HG02884 (cell line): ENCODE data around the gene ADPRM.

ENCODE experiments used
- ATAC-seq: cut with Tn5 transposase; IDR thresholded peaks from one replicate; pipeline ENCODE4 v1.9.1; 2021; ENCODE audit warnings: mild to moderate bottlenecking, moderate library complexity; ENCODE audit not compliant: unreplicated experiment

ADPRM gene

GRCh38 chr17:10738521-10739258, 41.3 kb downstream of the ADPRM start:
- no peak for ATAC-seq

DNA sequence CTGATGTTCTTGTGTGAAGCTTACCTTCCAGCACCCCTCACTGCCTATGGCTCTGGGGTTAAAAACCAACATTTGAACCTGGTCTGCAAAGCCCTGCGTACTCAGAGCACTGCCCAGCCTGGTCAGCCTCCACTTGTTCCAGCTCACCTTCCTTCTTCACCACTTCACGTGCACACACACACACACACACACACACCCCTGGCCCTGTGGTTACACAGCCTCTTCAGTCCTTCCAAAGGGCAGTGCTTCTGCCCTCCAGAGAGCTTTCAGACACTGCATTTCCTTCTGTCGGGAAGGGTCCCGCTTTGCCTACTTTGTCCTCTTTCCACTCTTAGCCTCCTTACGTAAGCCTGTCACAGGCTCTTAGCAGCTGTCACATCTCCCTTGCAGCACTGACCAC, 42.0 kb downstream of the ADPRM start:
- ATAC-seq: no peak

GRCh38 chr17:10741416-10742135, 44.2 kb downstream of the ADPRM start:
- no peak for ATAC-seq

DNA sequence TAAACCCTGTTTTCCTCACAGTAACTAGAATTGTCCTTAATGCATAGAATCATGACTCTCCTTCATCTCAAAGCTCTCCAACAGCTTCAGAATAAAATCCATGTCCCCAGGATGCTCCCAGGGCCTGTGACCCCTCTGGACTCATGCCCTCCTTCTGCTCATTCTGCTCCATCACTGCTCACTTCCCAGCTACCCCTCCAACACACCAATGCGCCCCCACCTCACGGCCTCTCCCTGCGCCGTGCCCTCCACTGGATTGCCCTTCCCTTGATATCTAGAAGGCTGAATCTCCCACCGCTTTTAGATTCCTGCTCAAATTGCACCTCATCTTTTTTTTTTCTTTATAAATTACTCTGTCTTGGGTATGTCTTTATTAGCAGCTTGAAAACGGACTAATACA, 45.0 kb downstream of the ADPRM start:
- no peak for ATAC-seq

DNA sequence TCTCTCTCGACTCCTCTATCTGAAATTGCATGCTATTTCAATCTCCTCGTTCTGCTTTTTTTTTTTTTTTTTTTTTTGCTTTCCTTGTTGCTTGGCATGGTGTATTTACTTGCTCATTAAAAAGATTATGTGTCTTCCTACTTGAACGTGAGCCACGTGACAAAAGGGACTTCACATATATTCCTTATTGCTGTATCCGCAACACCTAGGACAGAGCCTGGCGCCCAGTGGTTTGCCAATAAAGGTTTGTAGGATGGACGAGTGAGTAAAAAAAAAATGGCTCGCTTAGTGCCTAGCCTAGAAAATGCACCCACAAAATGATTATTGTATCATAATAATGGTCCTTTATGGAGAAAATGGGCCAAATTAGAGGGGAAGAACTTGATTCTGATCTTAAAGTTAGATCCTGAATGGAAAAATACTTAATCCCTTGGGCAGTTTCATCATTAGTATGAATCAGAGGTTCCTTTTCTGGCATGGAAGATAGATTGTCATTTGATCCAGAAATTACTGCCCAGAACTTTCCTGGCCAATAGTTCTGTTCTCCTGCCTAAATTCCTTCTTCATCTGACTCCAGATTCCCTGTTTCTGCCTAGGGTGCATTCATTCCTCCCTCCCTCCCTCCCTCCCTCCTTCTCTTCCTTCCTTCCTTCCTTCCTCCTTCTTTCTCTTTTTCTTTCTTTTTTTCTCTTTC, 46.1 kb downstream of the ADPRM start:
- no peak for ATAC-seq

GRCh38 chr17:10744501-10745000, 47.2 kb downstream of the ADPRM start:
- no peak for ATAC-seq

DNA sequence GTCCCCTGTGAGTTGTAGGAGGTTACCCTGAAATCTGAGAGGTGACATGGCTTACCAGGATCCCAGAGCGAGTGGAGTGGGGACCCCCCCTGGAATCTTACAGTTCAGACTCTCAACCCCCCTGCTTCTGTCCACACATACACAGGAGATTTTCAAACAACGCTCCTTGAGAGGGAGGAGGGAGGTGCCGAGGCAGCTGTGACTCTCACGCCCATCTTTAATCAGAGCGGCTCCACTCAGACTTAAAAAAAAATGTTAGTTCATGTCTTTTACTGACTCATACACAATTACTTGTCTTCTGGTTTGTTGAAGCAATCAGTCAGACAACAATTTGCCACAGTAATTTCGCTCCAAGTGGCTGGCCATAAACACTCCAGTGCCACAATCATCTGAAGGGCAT, 47.8 kb downstream of the ADPRM start:
- ATAC-seq: no peak

DNA sequence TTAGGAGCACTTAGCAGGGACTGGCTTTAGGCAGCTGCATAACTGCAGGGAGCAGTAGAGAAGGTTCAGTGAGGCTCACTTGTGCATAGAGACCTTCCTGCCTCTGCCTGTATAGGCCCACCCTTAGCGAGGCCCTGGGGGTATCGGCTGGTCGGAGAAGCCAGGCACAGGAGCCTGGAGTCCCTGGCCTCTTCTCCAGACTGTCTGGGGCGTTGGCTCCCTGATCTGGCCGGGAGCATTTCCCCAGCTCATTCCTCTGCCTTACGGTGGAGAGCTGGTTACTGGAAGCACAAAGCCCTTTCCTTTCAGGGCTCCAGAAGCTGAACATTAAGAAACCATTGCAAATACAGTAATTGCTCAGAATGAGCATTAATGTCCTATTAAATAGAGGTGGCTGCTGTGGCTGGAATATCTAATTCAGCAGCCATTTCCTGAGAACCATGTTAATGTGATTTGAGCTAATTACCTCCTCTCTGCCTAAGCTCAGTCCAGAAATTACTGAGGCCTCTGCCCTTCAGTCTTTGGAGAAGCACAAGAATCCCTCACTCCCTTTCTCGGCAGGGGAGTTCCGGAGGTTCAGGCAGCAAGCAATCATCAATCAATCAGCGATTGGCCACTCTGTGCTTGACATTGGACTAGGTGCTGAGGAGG, 51.3 kb downstream of the ADPRM start:
- no peak for ATAC-seq

GRCh38 chr17:10750210-10750609, 52.8 kb downstream of the ADPRM start:
- no peak for ATAC-seq

- no peak for ATAC-seq
Measured at GRCh38 chr17:10751563-10751962, 54.2 kb downstream of the ADPRM start.

- ATAC-seq: no peak
Measured at GRCh38 chr17:10752696-10753095, 55.3 kb downstream of the ADPRM start.

GRCh38 chr17:10754109-10754508, 56.7 kb downstream of the ADPRM start:
- no peak for ATAC-seq

DNA sequence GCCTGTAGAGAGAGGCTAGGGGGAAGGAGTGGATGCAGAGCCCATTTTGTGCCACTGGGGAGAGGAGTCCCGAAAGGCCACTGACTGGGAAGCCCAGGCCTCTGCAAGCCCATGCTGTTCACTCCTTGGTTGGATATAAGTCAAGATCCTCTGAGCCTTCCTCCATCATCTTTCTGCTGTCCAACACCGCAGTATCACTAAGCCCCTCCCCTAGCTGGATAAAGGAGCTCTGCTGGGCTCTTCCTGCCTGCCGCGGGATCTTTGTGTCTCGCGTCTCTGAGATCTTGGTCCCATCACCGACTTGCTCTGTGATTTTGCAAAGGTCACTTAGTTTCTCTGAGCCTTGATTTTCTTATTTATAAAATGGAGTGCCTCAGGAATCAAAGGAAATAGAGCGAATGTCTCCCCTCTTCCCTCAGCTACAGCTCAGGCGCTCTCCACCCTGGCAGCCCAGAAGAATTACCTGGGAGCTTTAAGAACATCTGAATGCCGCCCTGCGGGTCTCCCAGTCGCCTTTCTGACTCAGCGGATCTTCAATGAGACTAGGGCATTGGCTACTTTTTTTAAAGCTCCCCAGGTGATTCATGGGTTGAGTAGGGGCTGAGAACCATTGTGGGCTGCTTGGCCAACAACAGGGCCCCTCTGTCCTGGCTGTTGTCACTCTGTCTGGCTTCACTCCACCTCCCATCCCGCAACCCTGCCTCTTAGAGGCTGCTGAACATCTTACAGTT, 57.6 kb downstream of the ADPRM start:
- no peak for ATAC-seq

DNA sequence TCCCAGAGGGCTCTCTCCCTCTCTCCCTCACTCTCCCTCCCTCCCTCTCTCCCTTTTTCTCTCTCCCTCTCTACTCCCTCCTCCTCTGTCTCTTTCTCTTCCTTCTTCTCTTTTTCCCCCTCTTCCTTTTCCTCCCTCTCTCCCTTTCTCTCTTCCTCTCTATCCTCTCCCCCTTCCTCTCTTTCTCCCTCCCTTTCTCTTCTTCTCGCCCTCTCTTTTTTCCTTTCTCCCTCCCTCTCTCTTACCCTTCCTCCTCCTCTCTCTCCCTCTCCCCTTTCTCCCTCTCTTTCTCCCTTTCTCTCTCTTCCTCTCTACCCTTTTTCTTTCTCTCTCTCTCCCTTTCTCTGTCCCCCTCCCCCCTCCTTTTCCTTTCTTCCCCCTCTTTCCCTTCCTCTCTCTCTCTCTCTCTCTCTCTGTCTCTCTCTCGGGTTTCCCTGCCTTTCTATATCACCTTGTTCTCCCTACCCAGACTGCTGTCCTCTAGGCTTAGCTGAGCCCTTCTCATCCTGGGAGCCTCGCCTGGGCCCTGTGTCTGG, 58.3 kb downstream of the ADPRM start:
- no peak for ATAC-seq

DNA sequence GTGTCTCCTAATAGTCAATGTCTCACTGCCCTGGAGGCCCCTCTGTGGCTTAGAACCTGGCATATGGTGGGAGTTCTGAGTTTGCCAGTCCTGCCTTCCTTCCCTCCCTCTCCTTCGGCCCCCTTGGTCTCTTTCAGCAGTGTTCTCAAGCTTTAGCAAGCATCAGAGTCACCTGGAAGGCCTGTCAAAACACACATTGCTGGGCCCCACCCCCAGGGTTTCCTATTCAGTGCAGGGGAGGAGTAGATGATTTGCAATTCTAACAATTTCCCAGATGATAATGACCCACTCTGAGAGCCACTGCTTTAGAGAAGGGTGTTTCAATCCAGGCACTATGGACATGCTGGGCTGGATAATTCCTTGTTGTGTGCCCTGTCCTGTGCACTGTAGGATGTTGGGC, 58.8 kb downstream of the ADPRM start:
- ATAC-seq: no peak

DNA sequence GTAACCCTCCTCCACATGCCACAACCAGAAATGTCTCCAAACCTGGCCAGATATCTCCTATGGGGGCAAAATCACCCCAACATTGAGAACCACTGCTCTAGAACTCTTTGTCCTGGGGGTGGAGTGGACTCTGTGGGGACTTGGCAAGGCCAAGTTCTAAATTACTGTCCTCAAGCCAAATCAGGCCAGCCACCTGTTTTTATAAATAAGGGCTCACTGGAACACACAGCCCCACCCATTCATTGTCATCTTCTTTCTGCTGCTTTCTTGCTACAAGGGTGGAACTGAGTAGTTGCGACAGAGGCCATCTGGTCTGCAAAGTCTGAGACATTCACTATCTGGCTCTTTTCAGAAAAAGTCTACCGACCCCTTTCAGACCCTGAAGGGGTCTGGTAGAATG, 59.2 kb downstream of the ADPRM start:
- no peak for ATAC-seq

DNA sequence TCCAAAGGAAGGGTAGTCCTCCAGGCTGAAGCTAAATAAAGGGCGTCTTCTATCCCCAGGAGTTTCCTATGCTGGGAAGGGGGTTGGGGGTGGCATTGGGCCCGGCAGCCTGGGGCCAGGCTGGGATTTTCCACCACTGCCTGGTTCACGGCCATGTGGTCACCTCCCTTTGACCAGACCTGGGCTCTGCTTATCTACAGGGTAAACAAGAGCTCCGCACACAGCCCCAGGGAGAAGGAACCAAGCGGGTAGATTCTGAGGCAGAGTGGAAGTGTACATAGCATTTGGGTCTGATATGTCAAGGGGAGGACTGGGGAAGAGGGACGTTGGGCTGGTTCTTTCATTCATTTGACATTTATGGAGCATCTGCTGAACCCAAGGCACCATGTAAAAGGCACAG, 59.7 kb downstream of the ADPRM start:
- no peak for ATAC-seq

DNA sequence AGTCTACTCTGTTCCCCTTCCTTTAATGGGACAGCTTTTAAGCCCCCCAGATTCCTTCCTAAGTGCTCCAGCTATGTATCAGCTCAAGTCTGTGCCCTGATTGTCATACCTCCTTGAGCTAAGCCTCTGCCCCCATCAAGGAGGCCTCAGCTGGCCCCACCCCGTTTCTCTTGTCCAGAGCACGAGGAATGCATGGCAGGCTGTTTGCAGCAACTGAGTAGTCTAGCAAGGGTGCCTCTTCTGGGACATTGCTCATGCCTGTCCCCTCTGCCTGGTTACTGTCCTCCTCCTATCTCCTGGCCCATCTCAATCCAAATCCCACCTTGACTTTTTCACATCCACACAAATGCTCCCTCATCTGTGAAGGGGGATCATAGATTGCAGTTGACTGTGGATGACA, 60.3 kb downstream of the ADPRM start:
- ATAC-seq: no peak

- no peak for ATAC-seq
Measured at GRCh38 chr17:10758062-10758461, 60.7 kb downstream of the ADPRM start.
